ENCODE results near the gene ANKS1A. TPM values are rescaled to one million over a fixed set of nuclear protein-coding genes. Genes with fewer than 3 reads are reported as not detected.

The ANKS1A gene
- total RNA-seq, 1 experiment from 2014 or later, result 35.0 TPM

- DNase-seq (ENCODE audit: low spot score) (no peak), ATAC-seq (no peak)
- ChIA-PET CTCF (interaction anchor here (0.7 to 1.1 kb wide), 2 partner anchors 149 to 250 kb away, joined by 3 to 4 read pairs; no protein-coding TSS in a partner anchor), POLR2A (interaction anchor here (0.6 kb wide), 1 partner anchor 1001 kb away, joined by 3 read pairs; no protein-coding TSS in a partner anchor)
- H3K36me3 Mint-ChIP-seq, result peaks cover 50% of the 10 kb centered on the region
- no peak overlapping the region for H3K4me3 Mint-ChIP-seq
- H3K9me3 Mint-ChIP-seq, result no peaks in the 10 kb centered on the region
- H3K27me3 Mint-ChIP-seq (ENCODE audit: low read depth), result no peaks in the 10 kb centered on the region
- TF ChIP-seq TP53 (CRISPR knock-in tag; IDR thresholded peaks at IDR 0.05) (no peak), GRHL2 (CRISPR knock-in tag; IDR thresholded peaks at IDR 0.05; ENCODE audit: insufficient replicate concordance, severe bottlenecking) (no peak), MXD4 (CRISPR knock-in tag; IDR thresholded peaks at IDR 0.05; ENCODE audit: borderline replicate concordance) (no peak), AFF4 (CRISPR knock-in tag; IDR thresholded peaks at IDR 0.05; ENCODE audit: borderline replicate concordance) (no peak), FOXP4 (CRISPR knock-in tag; IDR thresholded peaks at IDR 0.05) (no peak), E2F1 (CRISPR knock-in tag; IDR thresholded peaks at IDR 0.05) (no peak), CREB1 (CRISPR knock-in tag; IDR thresholded peaks at IDR 0.05) (no peak), CDX4 (CRISPR knock-in tag; IDR thresholded peaks at IDR 0.05; ENCODE audit: borderline replicate concordance) (no peak), NR3C1 (CRISPR knock-in tag; conservative IDR thresholded peaks at IDR 0.05; ENCODE audit: low read depth) (no peak), KAT7 (CRISPR knock-in tag; IDR thresholded peaks at IDR 0.05; ENCODE audit: borderline replicate concordance) (no peak), ESRRA (CRISPR knock-in tag; IDR thresholded peaks at IDR 0.05; ENCODE audit: borderline replicate concordance) (no peak), ATF2 (CRISPR knock-in tag; IDR thresholded peaks at IDR 0.05; ENCODE audit: borderline replicate concordance, low read depth) (no peak), ZNF671 (CRISPR knock-in tag; IDR thresholded peaks at IDR 0.05) (no peak), ZNF512 (CRISPR knock-in tag; IDR thresholded peaks at IDR 0.05; ENCODE audit: borderline replicate concordance) (no peak), MLX (CRISPR knock-in tag; IDR thresholded peaks at IDR 0.05) (no peak)
- peaks cover 36% of the 10 kb centered on the region for H3K4me1 Mint-ChIP-seq
- H3K27ac Mint-ChIP-seq, result no peak overlapping the region
Observed at GRCh38 chr6:34990971-34991560, 102.0 kb downstream of the ANKS1A start.

All from WTC11 (cell line).